Measurements from ENCODE around the gene TTF1. TPM values are rescaled to one million over a fixed set of nuclear protein-coding genes. Genes with fewer than 3 reads are reported as not detected.

The TTF1 gene
- total and polyA plus RNA-seq, 10 of the 15 experiments (the other 5 are each of a cell fraction or from before 2014, with no cell fraction given), result 11.3 to 25.5 (median 16.0) TPM

- TF ChIP-seq BCL3 (IDR thresholded peaks at IDR 0.05; ENCODE audit: borderline replicate concordance, insufficient read depth, low read depth, low read length, poor library complexity, severe bottlenecking), result no peak
These were observed 44.6 kb upstream of the TTF1 start (continued) for GRCh38 chr9:132451276-132451675.

GRCh38 chr9:132447902-132448301, 41.3 kb upstream of the TTF1 start:
- 62% methylated on average over 4 of the region's 4 CpGs for WGBS (ENCODE audit: insufficient coverage, insufficient replicate concordance, low lambda C conversion rate, missing lambda C conversion rate)
- DNase-seq (ENCODE audit: low read depth, low spot score), result no peak
- TF ChIP-seq CHD1 (IDR thresholded peaks at IDR 0.05; ENCODE audit: low read depth, low read length) (no peak), POLR2AphosphoS5 (IDR thresholded peaks at IDR 0.05; ENCODE audit: low read length) (no peak), BACH1 (IDR thresholded peaks at IDR 0.05; ENCODE audit: borderline replicate concordance) (no peak), PKNOX1 (IDR thresholded peaks at IDR 0.05) (no peak), SPI1 (IDR thresholded peaks at IDR 0.05; ENCODE audit: borderline replicate concordance, insufficient read depth, low read depth, low read length) (no peak), CBFB (IDR thresholded peaks at IDR 0.05; ENCODE audit: low read depth) (no peak), HDAC6 (IDR thresholded peaks at IDR 0.05; ENCODE audit: unreplicated experiment) (no peak), SMAD5 (IDR thresholded peaks at IDR 0.05; ENCODE audit: low read depth) (no peak), PAX8 (IDR thresholded peaks at IDR 0.05) (no peak), MYC (IDR thresholded peaks at IDR 0.05; ENCODE audit: insufficient read depth, insufficient read length, insufficient replicate concordance, low read length, severe bottlenecking) (no peak), FOXK2 (IDR thresholded peaks at IDR 0.05) (no peak), ETV6 (conservative IDR thresholded peaks at IDR 0.05 in 1 of 2, IDR thresholded peaks at IDR 0.05 in 1 of 2; ENCODE audit: borderline replicate concordance in 1 of 2, low read depth in 1 of 2) (no peak), EGR1 (IDR thresholded peaks at IDR 0.05; ENCODE audit: borderline replicate concordance in 1 of 2, low read depth in 2 of 2, low read length in 2 of 2) (no peak)
- ChIA-PET CTCF (interaction anchor here (0.6 kb wide), 1 partner anchor 78 kb away, joined by 4 read pairs; no protein-coding TSS in a partner anchor), SMC1A (ENCODE audit: uncharacterized antibody, unreplicated experiment) (no interaction called here), RAD21 (ENCODE audit: unreplicated experiment) (no interaction called here), POLR2A (no interaction called here)
- no peaks in the 10 kb centered on the region for H3K79me2 ChIP-seq (ENCODE audit: control insufficient read depth, insufficient read depth, low read length)
- H3K4me1 ChIP-seq (ENCODE audit: control insufficient read depth, insufficient read depth, low read length), result no peaks in the 10 kb centered on the region
- H3K36me3 ChIP-seq (ENCODE audit: control insufficient read depth in 2 of 2, insufficient read depth in 2 of 2, low read length in 1 of 2), result no peaks in the 10 kb centered on the region
- H3K27me3 ChIP-seq (replicated peaks in 1 of 2; ENCODE audit: control insufficient read depth in 2 of 2, insufficient read depth in 2 of 2, low read length in 1 of 2), result no peaks in the 10 kb centered on the region
- in situ Hi-C loops (cut with MboI), result no loop called here
- intact Hi-C loops (cut with micrococcal nuclease; ENCODE audit: unreplicated experiment), result no loop called here
- no peak overlapping the region for H3K4me3 ChIP-seq
- no peak overlapping the region for H2AFZ ChIP-seq (ENCODE audit: control insufficient read depth, low read depth, low read length)
- no peak overlapping the region for H3K4me2 ChIP-seq (ENCODE audit: control insufficient read depth, insufficient read depth)
- no peaks in the 10 kb centered on the region for H4K20me1 ChIP-seq (ENCODE audit: control insufficient read depth, insufficient read depth)
- no peak for ATAC-seq
- FAIRE-seq, result no peak
- H3K9ac ChIP-seq (ENCODE audit: control insufficient read depth, insufficient read depth, low read length), result no peak overlapping the region
- H3K27ac ChIP-seq (ENCODE audit: control insufficient read depth, insufficient read depth), result no peak overlapping the region
- no peaks in the 10 kb centered on the region for H3K9me3 ChIP-seq (replicated peaks; ENCODE audit: control insufficient read depth, insufficient read depth, low read length)
- BruUV-seq (replicated peaks), result no TSS peak

Data from GM12878 (cell line).